GM21737 (cell line): ENCODE data around the gene GPR55.
"Not testable (repeated sequence)": the region's sequence is repeated elsewhere in the genome, so short reads cannot be mapped to it uniquely, and the experiment has no call there.

Source experiments
- ATAC-seq: cut with Tn5 transposase; IDR thresholded peaks from one replicate; pipeline ENCODE4 v1.9.1; 2021; ENCODE audit warnings: mild to moderate bottlenecking, moderate library complexity; ENCODE audit not compliant: unreplicated experiment

GPR55 gene

DNA sequence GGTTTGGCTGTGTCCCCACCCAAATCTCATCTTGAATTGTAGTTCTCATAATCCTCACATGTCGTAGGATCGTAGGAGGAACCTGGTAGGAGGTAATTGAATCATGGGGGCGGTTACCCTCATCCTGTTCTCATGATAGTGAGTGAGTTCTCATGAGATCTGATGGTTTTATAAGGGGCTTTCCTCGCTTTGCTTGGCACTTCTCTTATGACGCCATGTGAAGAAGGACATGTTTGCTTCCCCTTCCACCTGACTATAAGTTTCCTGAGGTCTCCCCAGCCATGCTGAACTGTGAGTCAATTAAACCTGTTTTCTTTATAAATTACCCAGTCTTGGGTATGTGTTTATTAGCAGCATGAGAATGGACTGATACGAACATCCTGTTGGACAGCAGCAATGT is 11.2 kb upstream of the GPR55 start:
- ATAC-seq = not testable (repeated sequence)

GRCh38 chr2:230935130-230935430 is 10.0 kb upstream of the GPR55 start:
- no peak for ATAC-seq

GRCh38 chr2:230934231-230935129 is 9.4 kb upstream of the GPR55 start:
- ATAC-seq = no peak

DNA sequence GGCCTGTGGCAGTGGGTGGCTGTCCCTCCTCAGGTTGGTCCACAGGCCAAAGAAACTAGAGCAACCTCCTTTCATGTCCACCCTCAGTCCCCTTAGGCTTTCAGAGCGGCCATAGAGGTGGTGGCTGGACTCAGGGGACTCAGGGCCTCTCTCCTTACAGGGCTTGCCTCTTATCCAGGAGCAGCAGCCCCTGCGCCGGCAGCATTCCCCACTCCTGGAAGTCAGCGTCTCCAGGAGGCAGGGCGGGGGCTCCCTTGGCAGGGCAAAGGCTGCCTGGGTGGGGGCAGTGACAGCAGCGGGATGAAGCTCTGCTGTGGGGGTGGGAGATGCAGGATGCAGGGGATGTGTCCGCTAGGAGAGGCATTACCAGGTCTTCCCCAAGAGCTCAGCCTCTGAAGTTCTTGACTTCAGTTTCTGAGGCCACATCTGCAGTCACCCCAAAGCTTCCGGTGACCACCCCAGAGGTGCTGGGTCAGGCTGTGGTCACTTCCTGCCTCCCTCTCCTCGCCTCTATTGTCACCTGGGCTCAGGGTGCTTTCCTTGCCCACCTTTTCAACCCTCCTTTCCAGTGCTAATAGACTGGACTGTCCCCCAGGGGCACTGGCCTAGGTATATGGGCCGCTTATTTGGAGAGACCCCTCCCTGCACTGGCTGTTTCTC is 8.6 kb upstream of the GPR55 start:
- no peak for ATAC-seq

- ATAC-seq = no peak
Observed at GRCh38 chr2:230932556-230933511, 7.8 kb upstream of the GPR55 start.

- ATAC-seq = no peak
Observed at GRCh38 chr2:230931556-230932231, 6.7 kb upstream of the GPR55 start.

DNA sequence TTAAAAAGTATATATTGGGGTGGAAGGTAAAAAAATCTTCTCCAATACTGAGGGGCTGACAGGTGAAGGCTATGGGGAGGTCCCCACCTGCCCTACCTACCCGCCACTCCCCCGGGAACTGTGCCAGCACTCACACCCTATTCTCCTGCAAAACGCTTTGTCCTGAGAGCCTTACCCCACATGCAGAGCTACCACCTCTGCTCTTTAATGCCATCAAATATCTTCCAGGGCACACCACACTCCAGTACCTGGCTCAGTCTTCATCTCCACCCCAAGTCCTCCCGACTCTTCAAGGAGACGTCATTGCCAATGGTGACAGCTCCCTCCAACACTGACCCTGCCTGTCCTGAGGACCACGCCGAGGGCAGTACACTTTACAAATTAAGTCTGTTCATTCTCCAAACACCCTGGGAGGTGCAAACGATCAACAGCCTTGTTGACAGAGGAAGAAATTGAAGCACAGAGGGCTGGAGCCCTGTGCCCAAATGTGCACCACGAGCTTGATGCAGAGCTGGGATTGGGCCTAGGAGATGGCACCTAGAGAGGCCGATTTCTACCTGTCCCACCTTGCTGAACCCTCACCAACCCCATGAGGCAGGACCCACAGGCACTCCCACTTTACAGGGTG is 6.0 kb upstream of the GPR55 start:
- ATAC-seq = no peak

- ATAC-seq = no peak
Observed at GRCh38 chr2:230930149-230930780, 5.2 kb upstream of the GPR55 start.

- ATAC-seq = no peak
Observed at GRCh38 chr2:230929381-230930148, 4.5 kb upstream of the GPR55 start.

- ATAC-seq = no peak
Observed at GRCh38 chr2:230928701-230929380, 3.8 kb upstream of the GPR55 start.

DNA sequence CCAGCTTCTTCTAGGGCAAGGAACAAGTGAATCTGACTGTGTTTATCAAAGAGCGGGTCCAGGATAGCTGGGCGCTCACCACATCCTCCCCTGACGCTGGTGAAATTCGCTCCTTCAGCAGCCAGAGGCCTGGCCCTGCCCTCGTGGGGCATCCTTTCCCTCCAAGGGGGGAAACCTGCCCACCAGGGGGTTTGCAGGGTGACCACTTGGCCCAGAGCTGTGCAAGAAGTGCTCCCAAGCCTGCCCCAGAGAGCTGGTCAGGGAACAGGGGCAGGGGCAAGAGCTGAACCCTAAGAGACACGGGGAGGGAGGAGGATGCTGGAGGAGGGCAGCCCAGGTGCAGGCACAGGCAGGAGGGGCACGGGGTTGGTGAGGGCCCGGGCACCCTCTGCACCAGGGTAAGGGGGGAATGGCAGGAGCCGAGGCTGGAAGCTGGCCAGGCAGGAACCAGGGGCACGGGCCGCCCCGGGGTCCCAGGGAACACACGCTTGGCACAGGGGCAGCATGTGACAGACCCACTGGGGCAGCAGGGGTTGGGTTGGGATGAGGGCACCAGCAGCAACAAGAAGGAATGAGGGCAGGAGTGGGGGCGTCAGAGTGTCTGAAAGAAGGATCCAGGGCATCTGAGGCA is 2.8 kb upstream of the GPR55 start:
- ATAC-seq = no peak

DNA sequence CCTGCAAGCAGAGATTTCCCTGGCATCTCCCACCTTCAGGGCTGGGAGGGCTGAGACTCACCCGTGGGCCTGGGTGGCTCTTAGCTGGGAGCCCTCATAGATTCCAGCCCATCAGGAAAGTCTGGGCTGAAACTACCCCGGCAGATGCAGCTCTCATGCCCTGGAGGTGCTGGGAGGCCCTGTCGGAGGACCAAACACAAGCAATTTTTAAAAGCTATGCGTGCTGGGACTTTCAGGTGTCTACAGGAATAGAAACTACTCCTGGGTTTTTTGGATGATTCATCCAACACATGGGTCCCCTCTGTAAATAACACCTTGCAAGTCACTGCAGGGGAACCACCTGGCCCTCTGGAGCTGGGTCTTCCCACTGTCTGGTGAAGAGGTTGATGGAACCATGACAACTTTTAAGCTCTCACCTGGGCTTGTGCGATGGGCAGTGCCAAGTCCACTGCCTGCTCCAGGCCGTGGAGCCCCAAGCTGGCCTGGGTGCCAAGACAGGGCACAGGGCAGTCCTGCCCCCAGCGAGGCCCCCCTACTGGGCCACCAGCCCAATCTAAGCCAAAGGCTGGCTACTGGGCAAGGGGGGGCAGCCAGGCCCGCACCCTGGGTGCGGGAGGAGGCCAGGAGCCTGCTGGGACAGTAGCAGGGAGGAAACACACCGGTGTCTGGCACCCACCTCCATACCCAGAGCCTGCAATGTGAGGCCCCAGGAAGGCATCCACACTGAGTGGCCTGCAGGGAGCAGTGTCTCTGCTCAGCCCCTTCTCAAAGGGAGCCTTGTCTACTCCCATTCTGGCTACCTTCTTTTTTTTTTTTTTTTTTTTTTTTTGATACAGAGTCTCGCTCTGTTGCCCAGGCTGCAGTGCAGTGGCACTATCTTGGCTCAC is 1.1 kb upstream of the GPR55 start:
- ATAC-seq = peak; percentile 41

GRCh38 chr2:230925443-230925878 is 419 bp upstream of the GPR55 start:
- ATAC-seq = peak; percentile 13

DNA sequence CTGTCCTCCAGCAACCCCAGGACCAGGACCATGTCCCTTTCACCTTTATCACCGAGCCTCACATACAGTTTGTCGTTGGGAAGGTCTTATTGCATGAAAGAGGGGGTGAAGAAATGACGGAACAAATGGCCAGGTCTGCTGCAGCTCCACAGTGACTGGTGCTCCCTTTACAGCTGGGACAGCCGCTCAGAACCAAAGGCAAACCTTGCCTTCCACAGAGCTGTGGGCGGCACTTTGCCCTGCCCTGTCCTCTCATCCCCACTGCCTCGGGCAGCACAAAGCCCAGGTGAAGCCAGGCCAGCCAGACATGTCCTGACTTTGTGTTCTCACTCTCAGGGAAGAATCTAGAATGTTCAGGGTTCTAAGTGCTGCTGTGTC is 961 bp downstream of the GPR55 start:
- no peak for ATAC-seq

GRCh38 chr2:230922951-230923717 is 1.9 kb downstream of the GPR55 start:
- no peak for ATAC-seq
